Vagina (tissue), 2 donors: ENCODE measurements around the gene EXOC6.
"Not testable (repeated sequence)": the region's sequence is repeated elsewhere in the genome, so short reads cannot be mapped to it uniquely, and the experiment has no call there.

ENCODE experiments used
- CTCF ChIP-seq, 3 experiments: fragments of 450-650 bp in 2 of 3; fragments of 200-600 bp in 1 of 3; sonication (generic) in 1 of 3; IDR thresholded peaks; one replicate each; pipeline ENCODE4 v1.5.1; 2017 to 2019; ENCODE audit warnings: antibody characterized with exemption in 3 of 3, mild to moderate bottlenecking in 2 of 3, moderate library complexity in 2 of 3
- POLR2A ChIP-seq, 2 donors: fragments of 450-650 bp; IDR thresholded peaks; one replicate each; pipeline ENCODE4 v1.6.1; 2017; ENCODE audit warnings: antibody characterized with exemption in 2 of 2, mild to moderate bottlenecking in 2 of 2, moderate library complexity in 2 of 2
- POLR2AphosphoS5 ChIP-seq, 2 donors: sonication (generic); formaldehyde crosslinking; IDR thresholded peaks; one replicate each; pipeline ENCODE4 v1.9.0; 2017; ENCODE audit warnings: antibody characterized with exemption in 2 of 2, mild to moderate bottlenecking in 2 of 2, low read depth in 1 of 2; ENCODE audit not compliant: insufficient read depth in 1 of 2

- TF ChIP-seq CTCF (IDR thresholded peaks at IDR 0.05); POLR2AphosphoS5 (IDR thresholded peaks at IDR 0.05; ENCODE audit: insufficient read depth in 1 of 2, low read depth in 1 of 2); POLR2A (IDR thresholded peaks at IDR 0.05): not testable (repeated sequence)
Observed at GRCh38 chr10:92976278-92976677, 128.0 kb downstream of the EXOC6 start.
